ENCODE results near the gene RACK1. TPM values are rescaled to one million over a fixed set of nuclear protein-coding genes. Genes with fewer than 3 reads are reported as not detected.

RACK1 gene
- total and polyA plus RNA-seq, 2 of the 13 experiments (the other 11 are each of a cell fraction or from before 2014, with no cell fraction given) = 2,514 to 6,141 TPM

DNA sequence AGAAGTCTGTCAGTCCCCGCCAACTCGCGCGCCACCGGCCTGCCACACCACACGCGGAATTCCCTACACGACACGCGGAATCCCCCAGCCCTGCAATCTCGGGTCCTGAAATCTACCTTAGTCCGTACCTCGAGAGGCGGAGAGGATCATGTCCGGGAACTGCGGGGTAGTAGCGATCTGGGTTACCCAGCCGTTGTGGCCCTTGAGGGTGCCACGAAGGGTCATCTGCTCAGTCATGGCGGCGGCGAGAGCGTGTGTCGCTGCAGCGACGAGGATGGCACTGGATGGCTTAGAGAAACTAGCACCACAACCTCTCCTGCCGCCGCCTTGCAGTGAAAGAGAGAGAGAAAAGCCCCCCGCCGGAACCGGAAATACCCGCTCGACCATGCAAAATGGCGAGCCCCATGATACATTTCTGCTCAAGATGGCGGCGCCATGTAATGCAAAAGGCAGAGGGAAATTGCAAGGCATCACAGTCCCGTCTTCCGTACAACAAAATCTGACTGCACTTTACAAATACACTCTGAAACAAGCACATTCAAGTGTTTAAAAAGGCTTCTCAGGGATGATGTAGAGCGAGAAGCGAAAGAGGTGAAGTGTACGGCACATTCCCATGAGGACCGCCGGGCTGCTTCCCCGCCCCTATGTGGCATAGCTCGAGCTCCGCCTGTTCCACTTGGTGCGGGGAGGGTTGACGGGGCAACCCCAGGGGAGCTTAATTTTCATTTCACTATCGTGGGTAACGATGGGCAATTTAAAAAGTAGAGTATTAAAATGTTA lies at the start of gene RACK1 (continued):
- TF ChIP-seq HNRNPL (IDR thresholded peaks at IDR 0.05; ENCODE audit: low read depth, low read length) = peak; percentile 83
- no peak for TF ChIP-seq ZNF354B (CRISPR knock-in tag; IDR thresholded peaks at IDR 0.05)
- TF ChIP-seq ZNF816 (CRISPR knock-in tag; IDR thresholded peaks at IDR 0.05; ENCODE audit: borderline replicate concordance) = no peak; the same call in 1 of the 2 replicates
- TF ChIP-seq KLF15 (CRISPR knock-in tag; IDR thresholded peaks at IDR 0.05; ENCODE audit: borderline replicate concordance) = no peak; the same call in 1 of the 2 replicates
- no peak for TF ChIP-seq JARID2 (CRISPR knock-in tag; IDR thresholded peaks at IDR 0.05; ENCODE audit: insufficient replicate concordance)
- TF ChIP-seq SNAPC2 (CRISPR knock-in tag; IDR thresholded peaks at IDR 0.05) = 0 out of 2 replicates have a peak, but pooled peaks have one; percentile 52
- no peak for TF ChIP-seq EZH2 (conservative IDR thresholded peaks at IDR 0.05; ENCODE audit: low read depth, low read length)
- peak; percentile 59; the same call in 1 of the 2 replicates for TF ChIP-seq IRX3 (CRISPR knock-in tag; IDR thresholded peaks at IDR 0.05; ENCODE audit: borderline replicate concordance, low read depth)
- no peak for TF ChIP-seq AGO1 (IDR thresholded peaks at IDR 0.05; ENCODE audit: low read depth, low read length, poor library complexity, severe bottlenecking)
- TF ChIP-seq PCBP2 (optimal IDR thresholded peaks at IDR 0.05; ENCODE audit: low read depth, low read length, poor library complexity, severe bottlenecking) = no peak
- peak; percentile 70 for TF ChIP-seq IKZF4 (CRISPR knock-in tag; IDR thresholded peaks at IDR 0.05; ENCODE audit: borderline replicate concordance, low read depth, not compliant biosample characterization)
- TF ChIP-seq, protein P1, sequence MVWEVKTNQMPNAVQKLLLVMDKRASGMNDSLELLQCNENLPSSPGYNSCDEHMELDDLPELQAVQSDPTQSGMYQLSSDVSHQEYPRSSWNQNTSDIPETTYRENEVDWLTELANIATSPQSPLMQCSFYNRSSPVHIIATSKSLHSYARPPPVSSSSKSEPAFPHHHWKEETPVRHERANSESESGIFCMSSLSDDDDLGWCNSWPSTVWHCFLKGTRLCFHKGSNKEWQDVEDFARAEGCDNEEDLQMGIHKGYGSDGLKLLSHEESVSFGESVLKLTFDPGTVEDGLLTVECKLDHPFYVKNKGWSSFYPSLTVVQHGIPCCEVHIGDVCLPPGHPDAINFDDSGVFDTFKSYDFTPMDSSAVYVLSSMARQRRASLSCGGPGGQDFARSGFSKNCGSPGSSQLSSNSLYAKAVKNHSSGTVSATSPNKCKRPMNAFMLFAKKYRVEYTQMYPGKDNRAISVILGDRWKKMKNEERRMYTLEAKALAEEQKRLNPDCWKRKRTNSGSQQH (CRISPR knock-in tag; IDR thresholded peaks at IDR 0.05; ENCODE audit: low read depth) = peak; percentile 32
- TF ChIP-seq SP140L (CRISPR knock-in tag; IDR thresholded peaks at IDR 0.05; ENCODE audit: borderline replicate concordance) = no peak
- TF ChIP-seq ARID2 (CRISPR knock-in tag; IDR thresholded peaks at IDR 0.05; ENCODE audit: borderline replicate concordance) = peak; percentile 92
- TF ChIP-seq ZNF747 (CRISPR knock-in tag; IDR thresholded peaks at IDR 0.05; ENCODE audit: borderline replicate concordance) = no peak
- TF ChIP-seq BORCS8-MEF2B (CRISPR knock-in tag; IDR thresholded peaks at IDR 0.05) = peak; percentile 83; the same call in 1 of the 2 replicates
- TF ChIP-seq MTA3 (CRISPR knock-in tag; IDR thresholded peaks at IDR 0.05) = no peak
- TF ChIP-seq ZSCAN30 (CRISPR knock-in tag; IDR thresholded peaks at IDR 0.05) = no peak; the same call in none of the 2 replicates
- TF ChIP-seq ZNF317 (CRISPR knock-in tag; IDR thresholded peaks at IDR 0.05) = peak; percentile 75
- TF ChIP-seq MZF1 (CRISPR knock-in tag; IDR thresholded peaks at IDR 0.05; ENCODE audit: borderline replicate concordance) = no peak
- peak; percentile 75; the same call in 1 of the 2 replicates for TF ChIP-seq DNMT1 (CRISPR knock-in tag; IDR thresholded peaks at IDR 0.05)
- TF ChIP-seq RBM22 (optimal IDR thresholded peaks at IDR 0.05; ENCODE audit: low read length) = no peak
- 0 out of 2 replicates have a peak, but pooled peaks have one; percentile 78 for TF ChIP-seq WIZ (CRISPR knock-in tag; IDR thresholded peaks at IDR 0.05)
- TF ChIP-seq, protein P2, sequence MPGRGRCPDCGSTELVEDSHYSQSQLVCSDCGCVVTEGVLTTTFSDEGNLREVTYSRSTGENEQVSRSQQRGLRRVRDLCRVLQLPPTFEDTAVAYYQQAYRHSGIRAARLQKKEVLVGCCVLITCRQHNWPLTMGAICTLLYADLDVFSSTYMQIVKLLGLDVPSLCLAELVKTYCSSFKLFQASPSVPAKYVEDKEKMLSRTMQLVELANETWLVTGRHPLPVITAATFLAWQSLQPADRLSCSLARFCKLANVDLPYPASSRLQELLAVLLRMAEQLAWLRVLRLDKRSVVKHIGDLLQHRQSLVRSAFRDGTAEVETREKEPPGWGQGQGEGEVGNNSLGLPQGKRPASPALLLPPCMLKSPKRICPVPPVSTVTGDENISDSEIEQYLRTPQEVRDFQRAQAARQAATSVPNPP (CRISPR knock-in tag; IDR thresholded peaks at IDR 0.05) = peak; percentile 51; the same call in 1 of the 2 replicates

All from HepG2 (cell line).